ENCODE data around the gene RUNDC3A.

The RUNDC3A gene

GRCh38 chr17:44307387-44308186 lies 814 bp upstream of the RUNDC3A start:
- Histone ChIP-seq H3K4me3 (replicated peaks; ENCODE audit: low read depth, low read length) (no peak overlapping the region), H3K27me3 (replicated peaks; ENCODE audit: control insufficient read depth, insufficient read depth, low read length) (peaks cover 3% of the 10 kb centered on the region), H3K36me3 (ENCODE audit: control insufficient read depth, insufficient read depth, low read length) (no peaks in the 10 kb centered on the region)
- TF ChIP-seq CTCF (IDR thresholded peaks at IDR 0.05; ENCODE audit: insufficient read depth, low read length, poor library complexity, severe bottlenecking), result no peak
- no peak for DNase-seq (ENCODE audit: extremely low read depth, insufficient read length)

- Histone ChIP-seq H3K27me3 (replicated peaks; ENCODE audit: control insufficient read depth, insufficient read depth, low read length) (peaks cover 3% of the 10 kb centered on the region), H3K4me3 (replicated peaks; ENCODE audit: low read depth, low read length) (peak overlapping the region; percentile 33; the same call in 1 of the 2 replicates), H3K36me3 (ENCODE audit: control insufficient read depth, insufficient read depth, low read length) (no peaks in the 10 kb centered on the region)
- no peak for DNase-seq (ENCODE audit: extremely low read depth, insufficient read length)
- no peak for TF ChIP-seq CTCF (IDR thresholded peaks at IDR 0.05; ENCODE audit: insufficient read depth, low read length, poor library complexity, severe bottlenecking)
Measured at GRCh38 chr17:44308865-44309264, 464 bp downstream of the RUNDC3A start.

GRCh38 chr17:44309472-44309871 lies 1.1 kb downstream of the RUNDC3A start:
- peaks cover 3% of the 10 kb centered on the region for H3K27me3 ChIP-seq (replicated peaks; ENCODE audit: control insufficient read depth, insufficient read depth, low read length)
- H3K4me3 ChIP-seq (replicated peaks; ENCODE audit: low read depth, low read length), result no peak overlapping the region
- DNase-seq (ENCODE audit: extremely low read depth, insufficient read length), result no peak
- H3K36me3 ChIP-seq (ENCODE audit: control insufficient read depth, insufficient read depth, low read length), result no peaks in the 10 kb centered on the region
- TF ChIP-seq CTCF (IDR thresholded peaks at IDR 0.05; ENCODE audit: insufficient read depth, low read length, poor library complexity, severe bottlenecking), result no peak

GRCh38 chr17:44310188-44310587 lies 1.8 kb downstream of the RUNDC3A start:
- no peak for TF ChIP-seq CTCF (IDR thresholded peaks at IDR 0.05; ENCODE audit: insufficient read depth, low read length, poor library complexity, severe bottlenecking)

GRCh38 chr17:44310609-44311376 lies 2.4 kb downstream of the RUNDC3A start:
- Histone ChIP-seq H3K36me3 (ENCODE audit: control insufficient read depth, insufficient read depth, low read length) (no peaks in the 10 kb centered on the region), H3K27me3 (replicated peaks; ENCODE audit: control insufficient read depth, insufficient read depth, low read length) (peaks cover 3% of the 10 kb centered on the region), H3K4me3 (replicated peaks; ENCODE audit: low read depth, low read length) (no peak overlapping the region)
- no peak for DNase-seq (ENCODE audit: extremely low read depth, insufficient read length)
- TF ChIP-seq CTCF (IDR thresholded peaks at IDR 0.05; ENCODE audit: insufficient read depth, low read length, poor library complexity, severe bottlenecking), result no peak

More at GRCh38 chr17:44310188-44310587, 1.8 kb downstream of the RUNDC3A start:
- DNase-seq (ENCODE audit: extremely low read depth, insufficient read length), result no peak
- H3K36me3 ChIP-seq (ENCODE audit: control insufficient read depth, insufficient read depth, low read length), result no peaks in the 10 kb centered on the region
- peaks cover 3% of the 10 kb centered on the region for H3K27me3 ChIP-seq (replicated peaks; ENCODE audit: control insufficient read depth, insufficient read depth, low read length)
- no peak overlapping the region for H3K4me3 ChIP-seq (replicated peaks; ENCODE audit: low read depth, low read length)
